HG03354 (cell line): ENCODE measurements around the gene PPP1CA.
A peak's percentile ranks its signal among the peaks of the same experiment; 100 is the strongest.

Source experiments
- ATAC-seq: cut with Tn5 transposase; IDR thresholded peaks from one replicate; pipeline ENCODE4 v1.9.1; 2021; ENCODE audit warnings: mild to moderate bottlenecking; ENCODE audit not compliant: unreplicated experiment, poor library complexity, severe bottlenecking

Gene PPP1CA

DNA sequence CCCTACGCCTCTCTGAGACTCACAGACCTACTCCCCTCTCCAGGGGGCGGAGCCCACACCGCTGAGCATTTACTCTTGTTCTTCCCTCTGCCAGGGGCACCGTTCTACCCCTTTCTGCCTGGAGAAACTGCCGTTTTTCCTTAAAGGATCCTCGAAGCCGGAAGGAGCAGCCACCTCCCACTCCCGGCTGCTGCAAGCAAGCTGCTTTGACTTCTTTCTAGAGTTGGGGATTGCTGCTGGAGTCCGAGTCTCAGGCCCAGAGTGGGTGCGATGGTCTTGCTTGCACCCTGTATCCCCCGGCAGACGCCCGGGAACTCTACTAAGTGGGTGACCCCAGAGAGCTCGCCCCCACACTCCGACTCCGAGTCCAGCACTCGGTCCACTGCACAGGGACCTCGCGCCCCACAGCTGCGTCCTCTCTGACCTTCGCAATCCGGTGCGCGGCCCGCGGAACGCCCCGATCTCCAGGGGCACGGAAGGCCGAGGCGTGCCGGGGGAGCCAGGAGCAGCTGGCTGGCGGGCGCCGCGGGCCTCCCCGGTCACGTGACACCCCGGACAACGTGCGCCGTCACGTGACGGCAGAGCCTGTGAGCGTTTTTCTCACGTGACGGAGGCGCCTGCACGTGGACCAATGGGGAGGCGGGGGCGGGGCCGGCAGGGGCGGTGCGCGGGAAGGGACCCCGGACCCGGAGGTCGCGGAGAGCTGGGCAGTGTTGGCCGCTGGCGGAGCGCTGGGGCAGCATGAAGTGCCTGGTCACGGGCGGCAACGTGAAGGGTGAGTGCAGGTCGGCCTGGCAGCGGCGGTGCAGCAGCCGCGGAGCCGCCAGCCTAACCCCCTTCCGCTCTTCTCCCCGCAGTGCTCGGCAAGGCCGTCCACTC, 10.1 kb downstream of the PPP1CA start, which contains the start of gene RAD9A:
Gene RAD9A, plus strand, starts transcription at position 683 of the 879 bp plus-strand sequence. Its CDS starts 59 bp downstream, at position 742.
- ATAC-seq = peak; percentile 69

DNA sequence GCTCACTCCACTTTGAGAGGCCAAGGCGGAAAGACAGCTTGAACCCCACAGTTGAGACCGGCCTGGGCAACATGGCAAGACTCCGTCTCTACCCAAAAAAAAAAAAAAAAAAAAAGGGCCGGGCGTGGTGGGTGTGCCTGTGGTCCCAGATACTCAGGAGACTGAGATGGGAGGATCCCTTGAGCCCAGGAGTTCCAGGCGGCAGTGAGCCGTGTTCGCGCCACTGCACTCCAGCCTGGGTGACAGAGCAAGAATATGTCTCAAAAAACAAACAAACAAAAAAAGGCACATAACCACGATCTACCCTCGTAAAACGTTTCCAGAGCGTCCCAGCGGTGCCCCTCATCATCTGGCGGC, 10.7 kb downstream of the PPP1CA start:
- ATAC-seq = no peak

DNA sequence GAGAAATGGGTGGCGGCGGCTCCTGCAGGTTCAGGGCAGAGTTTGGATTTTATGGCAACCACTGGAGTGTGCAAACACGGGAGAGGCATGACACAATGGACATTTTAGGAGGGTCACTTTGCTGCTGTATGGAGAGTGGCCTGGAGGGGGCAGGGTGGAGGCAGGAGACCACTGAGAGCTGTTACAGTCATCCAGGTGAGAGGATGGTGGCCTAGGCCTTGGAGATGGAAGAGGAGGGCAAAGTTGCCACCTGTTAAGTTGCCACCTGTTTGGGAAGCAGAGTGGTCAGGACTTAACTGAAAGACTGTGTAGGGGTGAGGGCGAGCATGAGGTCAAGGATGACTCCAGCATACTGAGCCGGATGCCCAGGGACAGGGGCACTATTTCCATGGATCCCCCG, 12.2 kb downstream of the PPP1CA start:
- no peak for ATAC-seq

DNA sequence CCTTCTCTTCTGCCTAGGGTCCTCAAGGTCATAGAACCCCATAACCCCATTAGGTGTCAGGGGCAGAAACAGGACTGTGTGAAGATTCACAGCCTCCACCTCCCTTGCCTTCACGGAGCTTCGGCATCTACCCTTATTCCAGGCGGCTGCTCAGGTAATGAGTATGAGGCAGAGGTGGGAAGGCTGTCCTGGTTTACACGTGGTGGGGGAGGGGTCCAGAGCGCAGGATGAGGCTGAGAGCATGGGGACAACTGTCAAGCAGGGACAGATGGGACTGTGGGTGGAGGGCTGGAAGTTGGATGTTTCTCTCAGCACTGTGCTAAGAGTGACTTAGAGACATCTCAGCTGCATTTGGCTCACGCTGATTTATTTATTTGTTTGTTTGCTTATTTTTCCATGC, 14.1 kb downstream of the PPP1CA start:
- ATAC-seq = no peak

DNA sequence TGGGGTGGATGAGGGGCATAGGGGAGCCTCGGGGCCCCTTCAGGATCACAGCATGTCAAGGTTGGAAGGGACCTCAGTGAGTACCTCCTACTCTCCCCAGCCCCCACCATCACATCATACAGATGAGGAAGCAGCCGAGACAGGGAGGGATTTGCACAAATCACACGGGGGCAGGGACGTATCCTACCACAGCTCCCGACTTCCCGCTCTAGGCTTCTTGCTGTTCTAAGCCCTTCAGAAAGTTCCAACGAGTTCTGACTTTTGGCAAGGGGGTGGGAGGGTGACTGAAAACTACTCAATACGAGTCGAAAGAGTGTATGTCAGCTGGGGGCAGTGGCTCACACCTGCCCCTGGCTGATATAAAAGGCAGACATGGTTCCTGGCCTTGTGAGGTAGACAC, 14.6 kb downstream of the PPP1CA start:
- ATAC-seq = no peak

DNA sequence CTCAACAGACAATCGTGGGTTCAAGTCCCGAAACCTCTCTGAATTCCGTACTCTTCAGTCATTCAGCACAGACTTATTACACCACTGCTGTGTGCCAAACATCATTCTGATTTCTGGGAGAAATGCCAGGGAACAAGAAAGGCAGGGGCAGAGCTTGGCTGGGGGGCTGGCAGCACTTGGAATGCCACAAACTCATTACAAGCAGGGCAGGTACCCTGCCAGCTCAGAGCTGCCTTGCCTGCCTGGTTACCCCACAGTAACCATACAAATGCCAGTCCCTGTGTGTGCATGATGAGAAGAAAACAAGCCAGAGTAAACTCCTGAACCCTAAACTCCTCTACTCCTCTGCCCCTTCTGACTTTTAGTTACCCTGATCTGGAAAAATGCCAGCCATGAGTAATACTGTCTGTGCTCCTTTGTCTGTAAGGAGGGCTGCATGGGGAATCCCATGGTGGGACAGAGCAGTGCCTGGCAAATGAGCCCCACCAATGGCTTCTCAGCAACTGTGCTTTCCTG, 16.7 kb downstream of the PPP1CA start:
- no peak for ATAC-seq

DNA sequence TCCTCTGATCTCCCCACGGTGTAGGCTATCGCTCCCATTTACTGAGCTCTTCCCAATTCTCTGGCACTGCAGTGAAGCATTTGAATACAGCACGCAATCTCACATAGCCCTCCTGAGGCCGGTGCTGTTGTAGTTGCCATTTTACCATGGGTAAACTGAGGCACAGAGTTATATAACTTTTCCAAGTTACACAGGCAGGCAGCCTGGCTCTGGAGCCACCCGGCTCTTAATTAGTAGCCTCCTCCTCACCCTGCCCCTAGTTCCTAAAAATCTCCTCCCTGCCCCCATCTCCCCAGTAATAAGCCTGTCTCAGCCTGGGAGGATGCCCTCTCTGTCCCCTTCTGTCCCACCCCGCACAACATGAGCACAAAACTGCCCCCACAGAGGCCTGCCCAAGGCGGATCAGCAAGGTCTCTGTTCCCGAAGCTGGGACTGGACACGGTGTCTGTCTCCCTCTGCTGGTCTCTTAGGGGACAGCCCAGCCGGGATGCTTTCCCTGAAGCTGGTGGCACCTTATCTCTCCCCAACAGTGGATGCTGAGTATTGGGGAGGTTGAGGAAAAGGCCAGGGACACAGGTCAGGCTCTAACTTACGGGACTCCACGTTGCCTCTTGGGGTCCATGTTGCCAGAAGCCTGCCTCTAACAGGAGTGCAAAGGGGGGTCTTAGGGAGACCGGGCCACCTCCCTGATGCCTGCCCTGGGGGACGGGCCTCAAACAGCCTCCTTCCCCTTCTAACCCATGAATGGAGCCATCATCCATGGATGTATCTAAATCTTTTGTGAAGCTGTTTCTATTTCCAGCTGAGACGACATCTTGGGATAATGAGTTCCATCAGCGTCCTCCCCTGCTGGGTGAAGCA, 19.2 kb downstream of the PPP1CA start:
- ATAC-seq = peak; percentile 64

DNA sequence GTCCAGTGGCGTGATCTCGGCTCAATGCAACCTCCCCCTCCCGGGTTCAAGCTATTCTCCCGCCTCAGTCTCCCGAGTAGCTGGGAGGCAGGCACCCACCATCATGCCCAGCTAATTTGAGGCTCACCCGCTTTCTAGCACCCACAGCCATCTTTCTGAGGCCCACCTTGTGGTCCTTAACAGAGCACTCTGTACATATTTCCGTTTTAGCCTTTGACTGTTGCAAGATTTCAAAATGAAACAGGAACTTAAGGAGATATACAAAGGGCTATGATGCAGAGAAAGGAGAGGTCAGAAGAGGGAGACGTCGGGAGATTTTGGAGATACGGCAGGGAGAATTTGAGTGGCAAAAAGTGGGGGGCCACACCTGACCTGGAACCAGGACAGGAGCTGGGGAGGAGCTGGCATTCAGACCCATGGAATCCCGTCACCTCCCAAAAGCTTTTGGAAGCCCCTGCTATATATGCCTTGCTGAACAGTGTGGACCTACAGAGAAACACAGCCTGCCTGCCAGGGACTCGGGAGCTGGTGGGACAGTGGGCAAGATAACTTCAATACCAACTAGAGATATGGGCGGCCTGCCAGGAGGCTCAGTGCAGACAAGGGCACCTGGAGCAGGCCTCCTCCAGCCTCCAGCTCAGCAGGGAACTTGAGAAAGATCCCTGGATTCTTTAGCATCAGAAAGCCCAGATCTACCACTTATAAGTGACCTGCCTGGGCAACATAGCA, 20.2 kb downstream of the PPP1CA start:
- ATAC-seq = no peak

DNA sequence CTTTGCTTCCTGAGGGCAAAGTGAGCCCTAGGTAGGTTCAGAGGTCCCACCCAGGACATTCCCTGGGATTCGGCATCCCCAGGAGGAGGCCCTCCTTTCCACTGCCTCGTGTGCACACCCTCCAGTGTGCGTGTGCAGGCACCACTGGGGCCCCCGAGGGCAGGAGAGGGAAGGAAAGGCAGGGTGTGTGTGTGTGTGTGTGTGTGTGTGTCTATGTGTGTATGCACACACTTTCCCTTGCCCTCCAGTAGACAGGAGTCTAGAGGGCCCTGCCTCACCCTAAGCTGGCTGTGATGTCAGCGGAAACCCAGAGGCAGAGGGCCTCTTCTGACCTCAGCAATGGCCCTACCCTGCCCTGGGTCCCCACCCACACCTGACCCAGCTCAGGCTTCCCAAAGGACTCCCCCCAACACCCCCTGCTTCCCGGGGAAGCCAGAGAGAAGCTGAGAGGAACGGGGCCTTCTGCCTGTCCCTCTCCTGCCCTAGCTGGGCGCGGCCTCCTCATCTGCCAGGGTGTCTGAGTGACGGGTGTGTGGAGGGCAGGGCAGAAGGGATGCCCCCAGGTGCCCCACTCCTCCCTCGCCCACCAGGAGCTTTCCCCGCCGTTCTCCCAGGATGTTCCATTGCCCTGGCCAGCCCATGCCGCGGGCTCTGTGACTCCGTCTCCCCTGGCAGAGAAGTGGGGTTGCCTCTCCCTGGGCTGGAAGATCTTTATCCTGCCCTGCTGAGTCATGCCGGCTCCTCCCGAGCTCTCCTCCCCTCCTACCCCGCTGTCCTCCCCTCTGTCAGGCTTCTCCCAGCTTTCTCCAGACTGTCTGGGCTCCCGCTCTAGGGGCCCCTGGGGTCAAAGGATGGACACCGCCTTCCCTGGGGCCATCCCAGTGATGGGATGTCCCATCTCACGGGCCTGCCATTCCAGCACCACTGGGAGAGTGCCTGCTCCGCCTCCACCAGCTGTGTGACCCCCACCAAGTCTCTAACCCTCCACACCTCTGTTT, 22.3 kb downstream of the PPP1CA start:
- no peak for ATAC-seq

DNA sequence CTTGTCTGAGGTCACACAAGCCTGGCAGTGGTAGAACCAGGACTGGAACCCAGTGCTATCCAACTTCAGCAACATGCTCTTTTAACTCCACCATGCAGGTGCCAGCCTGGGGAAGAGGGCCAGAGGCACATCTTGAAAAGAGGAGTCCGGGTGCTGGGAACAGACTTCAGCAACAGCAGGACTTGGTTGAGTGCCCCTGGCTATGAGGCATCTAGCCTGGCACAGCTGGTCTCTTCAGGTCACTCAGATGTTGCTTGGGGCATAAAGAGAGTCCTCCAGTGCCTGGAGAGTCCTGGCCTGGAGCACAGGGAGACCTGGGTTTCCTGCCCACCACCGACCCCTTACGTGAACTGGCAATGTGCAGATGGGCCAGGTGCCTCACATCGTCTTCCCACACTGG, 23.1 kb downstream of the PPP1CA start:
- ATAC-seq = no peak

DNA sequence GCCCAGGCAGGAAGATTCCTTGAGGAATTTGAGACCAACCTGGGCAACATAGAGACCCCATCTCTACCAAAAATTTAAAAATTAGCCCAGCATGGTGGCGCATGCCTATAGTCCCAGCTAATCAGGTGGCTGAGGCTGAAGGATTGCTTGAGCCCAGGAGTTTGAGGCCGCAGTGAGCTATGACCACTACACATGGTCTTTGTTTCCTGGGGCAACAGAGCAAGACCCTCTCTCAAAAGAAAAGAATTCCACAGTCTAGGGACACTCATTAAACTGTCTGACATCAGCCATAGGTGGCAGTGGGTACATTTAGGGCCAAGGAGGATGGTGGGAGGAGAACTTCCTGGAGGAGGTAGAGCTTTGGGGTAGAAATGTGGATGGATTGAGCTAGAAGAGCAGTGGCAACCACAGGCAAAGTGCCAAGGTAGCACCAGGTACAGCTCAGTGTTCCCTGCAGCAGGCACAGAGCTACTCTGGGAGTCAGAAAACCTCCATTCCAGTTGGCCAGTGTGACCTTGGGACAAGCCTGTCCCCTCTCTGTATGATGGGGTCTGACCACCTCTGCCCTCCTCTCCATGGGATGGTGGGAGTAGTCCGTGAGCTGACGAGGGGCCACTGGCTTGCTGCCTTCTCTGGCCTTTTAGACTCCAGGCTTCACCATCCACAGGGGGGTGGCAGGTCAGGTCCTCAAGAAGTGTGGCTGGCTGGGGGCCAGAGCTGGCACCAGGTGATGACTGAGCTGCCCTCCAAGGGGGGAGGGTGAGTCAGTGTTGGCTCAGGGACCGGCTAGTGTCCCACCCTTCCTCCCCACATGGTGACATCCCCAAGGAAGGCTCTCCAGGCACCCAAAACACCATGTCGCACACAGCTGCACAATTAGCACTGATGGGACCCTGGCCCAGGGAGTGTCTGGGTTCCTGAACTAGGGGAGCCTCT, 24.5 kb downstream of the PPP1CA start:
- no peak for ATAC-seq

DNA sequence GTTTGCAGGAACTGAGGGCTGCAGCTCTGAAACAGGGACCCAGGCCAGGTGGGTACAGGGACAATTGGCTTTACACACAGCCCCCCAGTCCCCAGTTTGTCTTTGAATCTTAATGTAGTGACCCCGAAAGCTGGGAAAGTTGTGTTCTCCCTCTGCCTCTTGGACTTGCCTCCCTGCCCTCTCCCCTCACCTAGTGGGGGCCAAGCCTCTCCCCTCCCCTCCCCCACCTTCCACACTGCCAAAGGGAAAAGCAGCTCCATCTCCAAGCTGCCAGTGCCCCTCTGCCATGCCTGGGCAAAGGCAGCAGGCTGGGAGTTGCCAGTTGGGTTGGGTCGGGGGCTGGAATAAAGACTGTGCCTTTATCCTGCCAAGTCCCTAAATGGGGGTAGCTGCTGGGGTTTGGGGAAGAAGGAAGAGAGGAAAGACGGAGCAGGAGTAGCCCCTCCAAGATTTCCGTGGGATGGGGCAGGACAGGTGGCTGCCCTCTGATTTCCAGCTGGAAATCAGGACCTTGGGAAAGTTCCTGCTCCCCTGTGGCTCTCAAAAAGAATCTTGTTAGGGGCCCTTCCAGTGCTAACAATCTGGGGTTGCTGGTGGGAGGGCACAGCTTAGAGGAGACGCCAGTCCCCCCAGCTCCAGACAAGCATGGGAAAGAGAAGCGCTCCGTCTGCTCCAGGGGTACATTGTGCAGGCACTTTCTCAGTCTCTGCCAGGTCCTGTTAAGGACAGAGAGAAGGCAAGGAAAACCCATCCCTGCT, 25.4 kb downstream of the PPP1CA start:
- no peak for ATAC-seq

DNA sequence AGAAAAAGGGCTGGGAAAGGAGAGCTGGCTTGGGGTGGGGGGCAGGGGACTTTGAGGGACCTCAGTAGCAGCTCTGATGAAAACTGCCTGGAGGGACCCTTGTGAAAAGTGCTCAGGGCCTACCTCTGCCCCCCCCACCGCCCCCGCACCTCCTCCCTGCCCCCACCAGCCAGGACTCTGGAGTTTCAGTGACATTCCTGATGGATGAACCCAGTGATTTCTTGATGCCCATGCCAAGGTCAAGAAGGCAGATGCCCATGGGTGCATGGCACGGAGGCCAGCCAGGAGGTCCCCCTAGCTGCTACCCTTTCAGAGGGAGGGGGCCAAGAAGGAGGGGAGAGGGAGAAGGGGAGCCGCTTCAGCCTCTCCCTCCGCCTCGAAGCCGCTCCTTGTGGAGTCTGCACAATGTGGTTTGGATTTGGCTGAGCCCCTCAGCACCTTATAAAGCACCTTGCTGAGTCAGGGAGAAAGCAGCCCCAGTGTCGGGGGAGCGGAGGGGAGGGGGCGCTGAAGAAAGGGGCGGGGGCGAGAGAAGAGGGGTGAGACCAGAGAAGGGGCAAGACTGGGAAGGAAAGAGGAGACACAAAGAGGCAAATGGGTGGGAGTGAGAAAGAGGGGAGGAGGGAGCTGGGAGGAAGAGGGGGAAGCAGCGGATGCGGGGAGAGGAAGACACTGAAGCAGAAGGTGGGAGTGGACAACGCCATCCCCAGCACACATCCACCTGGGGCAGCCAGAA, 26.2 kb downstream of the PPP1CA start:
- ATAC-seq = no peak

DNA sequence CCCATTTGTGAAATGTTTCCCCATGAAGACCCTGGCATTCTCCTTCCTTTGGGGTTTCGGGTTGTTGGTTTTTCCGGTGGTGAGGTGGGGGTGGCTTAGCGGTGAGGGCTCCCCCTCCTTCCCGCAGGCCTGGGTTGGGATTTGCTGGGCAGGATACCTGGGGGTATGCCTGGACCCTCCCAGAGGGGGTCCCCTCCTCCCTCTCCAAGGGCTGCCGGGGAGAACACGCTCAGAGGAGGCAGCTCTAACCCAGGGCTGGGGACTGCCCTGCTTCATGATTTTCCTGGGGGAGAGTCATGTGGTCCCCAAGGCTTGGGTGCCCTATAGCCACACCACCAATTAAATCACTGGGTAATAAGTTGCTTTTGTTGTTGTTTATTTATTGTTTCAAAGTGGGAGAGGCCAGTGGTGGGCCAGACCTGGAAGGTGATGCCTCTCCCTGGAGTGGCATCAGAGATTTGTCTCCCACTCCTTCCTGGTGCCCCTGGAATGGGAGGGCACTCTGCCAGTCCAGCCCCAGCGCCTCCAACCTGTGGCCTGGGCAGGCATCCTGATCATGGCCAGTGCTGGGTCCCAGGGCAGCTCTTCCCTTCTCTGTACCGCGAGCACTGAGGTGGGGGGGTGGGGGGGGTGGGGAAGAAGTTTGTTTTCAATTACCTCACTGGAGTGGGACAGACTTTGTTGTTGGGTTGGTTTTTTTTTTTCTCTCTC, 26.9 kb downstream of the PPP1CA start:
- no peak for ATAC-seq

DNA sequence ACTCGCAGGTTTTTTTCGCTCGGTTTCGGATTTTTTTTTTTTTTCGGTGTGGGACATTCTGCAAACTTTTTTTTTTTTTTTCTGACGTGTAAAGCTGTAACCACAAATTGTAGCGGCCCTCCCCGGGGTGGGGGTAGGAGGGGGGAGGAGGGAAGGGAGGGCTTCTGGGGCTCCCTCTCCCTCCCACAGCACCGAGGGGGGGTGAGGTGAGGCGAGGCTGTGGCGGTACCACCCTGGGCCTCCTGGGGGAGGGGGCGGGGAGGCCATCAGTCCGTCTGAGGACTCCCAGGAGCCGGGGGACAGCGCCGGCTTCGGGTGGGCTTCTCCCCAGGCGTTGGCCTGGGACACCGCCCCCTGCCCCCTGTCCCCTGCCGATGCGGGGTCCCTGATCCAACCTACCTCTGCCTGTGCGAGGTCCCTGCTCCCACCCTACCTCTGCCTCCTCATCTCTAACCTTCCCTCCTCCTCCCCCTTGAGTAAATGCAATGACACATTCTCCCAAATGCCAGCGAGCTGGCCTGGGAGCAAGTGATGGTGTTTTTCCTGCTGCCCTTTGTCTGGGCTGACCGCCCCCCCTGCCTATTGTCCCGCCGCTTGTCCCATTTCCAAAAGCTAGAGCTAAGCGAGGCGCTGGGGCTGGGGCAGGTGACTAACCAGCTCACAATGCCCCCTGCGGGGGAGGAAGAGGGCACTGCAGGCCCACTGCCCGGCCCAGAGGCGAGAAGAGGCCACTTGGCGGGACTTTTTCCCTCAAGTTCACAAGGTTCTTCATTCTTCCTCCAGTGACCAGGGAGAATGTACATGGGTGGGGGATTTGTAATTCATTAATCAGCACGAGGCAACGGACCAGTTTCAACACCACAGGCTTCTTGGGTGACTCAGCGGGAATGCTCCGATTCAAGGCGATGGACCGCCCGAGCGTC, 27.7 kb downstream of the PPP1CA start:
- ATAC-seq = peak; percentile 34
